UCSD-AML1 (cell line): ENCODE data around the gene KLHL40.

Experiments
- DNase-seq: peaks from one replicate; lab custom pipeline; 2025; ENCODE audit not compliant: unreplicated experiment; lab: John Stamatoyannopoulos, UW

Gene KLHL40

DNA sequence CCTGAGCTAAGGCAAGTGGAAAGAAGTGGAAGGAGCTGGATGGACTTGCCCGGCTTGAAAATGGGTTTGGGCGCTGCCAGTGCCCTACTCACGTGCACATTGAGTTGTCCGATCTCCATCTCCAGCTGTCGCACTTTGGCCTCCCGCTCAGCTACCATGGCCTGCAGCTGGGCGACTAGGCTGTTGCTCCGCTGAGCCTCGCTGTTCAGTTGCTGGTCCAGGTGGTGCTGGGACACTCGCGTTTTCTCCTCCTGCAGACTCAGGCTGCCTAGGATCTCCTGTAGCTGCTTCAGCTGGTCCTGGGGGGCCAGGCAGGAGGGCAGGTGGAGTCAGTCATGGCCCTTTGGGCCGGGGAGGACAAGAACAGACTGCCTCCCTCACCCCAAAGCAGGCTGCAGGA lies 50.3 kb downstream of the KLHL40 start:
- no peak for DNase-seq

DNA sequence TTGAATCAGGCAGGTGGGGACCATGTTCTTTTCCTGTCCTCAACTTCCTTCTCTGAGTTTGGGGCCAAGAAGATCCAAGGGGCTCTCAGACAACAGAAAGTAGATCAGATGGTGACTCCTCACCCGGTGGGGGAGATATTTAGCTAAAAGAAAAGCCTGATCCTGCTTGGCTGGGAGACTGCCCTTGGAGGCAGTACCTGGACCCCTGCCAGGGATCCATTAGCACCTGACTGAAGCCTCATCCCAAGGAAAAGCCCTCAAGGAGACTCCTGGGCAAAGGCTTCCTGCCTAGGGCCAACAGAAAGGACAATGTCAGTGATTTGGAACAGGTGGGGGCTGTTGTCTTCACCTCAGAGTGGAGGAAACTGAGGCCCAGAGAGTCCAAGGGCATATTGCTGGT lies 50.7 kb downstream of the KLHL40 start:
- DNase-seq, result no peak

DNA sequence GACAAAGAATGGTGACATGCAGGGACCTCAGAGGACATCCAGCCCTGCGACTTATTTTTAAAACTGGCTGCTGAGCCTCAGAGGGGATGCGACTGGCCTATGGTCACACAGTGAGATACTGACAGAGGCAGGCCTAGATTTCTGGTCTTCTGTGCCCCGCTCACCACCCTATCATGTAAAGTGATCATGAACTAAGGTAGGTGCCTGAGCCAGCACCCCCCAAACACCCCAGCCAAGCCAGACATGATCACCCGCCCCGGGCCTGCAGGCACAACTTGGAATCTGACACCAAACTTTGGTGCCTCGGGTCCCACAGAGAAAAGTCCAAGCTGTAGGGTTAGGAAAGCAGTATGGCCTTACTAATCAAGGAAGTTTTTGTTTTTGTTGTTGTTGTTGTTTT lies 51.2 kb downstream of the KLHL40 start:
- no peak for DNase-seq

DNA sequence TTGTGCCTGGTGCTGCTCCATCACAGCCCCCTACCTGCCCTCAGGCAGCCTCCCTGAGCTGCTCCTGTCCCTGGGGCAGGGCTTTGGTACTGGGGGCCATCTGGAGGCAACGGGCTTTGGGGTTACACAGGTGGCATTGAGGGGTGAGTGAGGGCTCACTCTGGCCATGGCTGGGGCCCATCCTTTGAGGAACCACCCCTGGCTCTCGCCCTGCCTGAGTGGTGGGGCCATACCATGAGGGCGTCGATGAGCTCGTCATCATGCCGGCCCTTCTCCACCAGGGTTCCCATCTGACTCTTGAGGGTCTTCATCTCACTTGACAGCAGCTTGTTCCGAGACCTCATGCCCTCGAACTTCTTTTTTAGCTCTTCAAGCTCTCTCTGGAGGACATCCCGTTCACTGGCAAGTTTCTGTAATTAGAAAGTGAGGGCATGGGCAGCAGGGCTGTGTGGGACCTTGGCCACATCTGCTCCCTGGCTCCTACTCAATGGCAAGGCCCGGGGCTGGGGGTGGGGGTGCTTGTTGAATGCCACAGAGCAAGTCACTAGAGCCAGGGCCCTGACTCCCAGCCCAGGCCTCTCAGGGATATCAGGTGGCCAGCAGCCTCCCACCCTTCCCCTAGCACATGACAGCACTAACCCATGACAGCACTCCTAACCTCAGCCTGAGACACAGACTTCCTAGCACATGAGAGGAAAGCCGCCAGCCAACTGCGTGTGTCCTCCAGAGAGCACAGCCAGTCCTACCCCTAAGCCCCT lies 54.2 kb downstream of the KLHL40 start:
- DNase-seq, result no peak

DNA sequence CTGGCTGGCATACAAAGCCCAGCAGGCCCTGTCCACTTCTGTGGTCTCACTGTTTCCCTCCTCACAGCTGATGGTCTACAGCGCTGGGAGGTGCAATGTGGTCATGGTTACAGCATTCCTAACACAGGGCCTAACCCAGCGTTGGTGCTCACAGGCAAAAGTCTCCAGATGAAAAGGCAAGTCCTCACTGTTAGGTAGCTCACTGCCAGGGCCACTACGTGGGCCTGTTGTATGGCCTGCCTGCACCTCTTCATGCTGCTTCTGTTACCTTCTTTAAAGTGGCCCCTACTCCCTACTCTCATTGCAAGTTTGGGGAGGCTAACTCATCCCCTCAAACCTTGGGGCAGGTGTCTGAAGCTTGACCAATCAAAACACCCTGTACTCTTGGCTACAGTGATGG lies 56.5 kb downstream of the KLHL40 start:
- DNase-seq, result no peak
